Caco-2 (cell line): ENCODE measurements around the gene TEX13B. TPM values are rescaled to one million over a fixed set of nuclear protein-coding genes. Genes with fewer than 3 reads are reported as not detected.

Experiments used
- BruUV-seq: library from RNA; stranded (reverse); fragments of 400-500 nt; replicated peaks from 2 replicates; lab custom pipeline; 2021; lab: Mats Ljungman, UMichigan
- CTCF ChIA-PET: fragments of 300-600 bp; sonication (Branson Sonifier 250); formaldehyde crosslinking; loops from one replicate; lab custom pipeline; 2022; ENCODE audit warnings: antibody characterized with exemption; lab: Charles Lee
- POLR2A ChIA-PET: fragments of 300-600 bp; sonication (Branson Sonifier 250); formaldehyde crosslinking; loops from one replicate; lab custom pipeline; 2022; ENCODE audit warnings: antibody characterized with exemption; lab: Charles Lee
- DNase-seq, 2 experiments: peaks; one replicate each; pipeline versions ENCODE4 v3.0.0 to v3.0.0-alpha.2; 2020 to 2022
- H3K27me3 ChIP-seq: replicated peaks from 2 replicates; pipeline ENCODE4 v1.6.0; 2011; ENCODE audit warnings: low read length; ENCODE audit not compliant: control insufficient read depth, insufficient read depth
- H3K36me3 ChIP-seq: 2 replicates; pipeline ENCODE4 v1.5.1; 2011; ENCODE audit warnings: low read length; ENCODE audit not compliant: control insufficient read depth, insufficient read depth
- H3K4me1 ChIP-seq: fragments of 250-450 bp; sonication (Bioruptor Pico); 2 replicates; pipeline ENCODE4 v1.5.1; 2020; ENCODE audit warnings: mild to moderate bottlenecking
- H3K4me3 ChIP-seq: 2 replicates; pipeline ENCODE4 v1.5.1; 2011; ENCODE audit warnings: low read depth, mild to moderate bottlenecking, control low read depth, low read length
- H3K9me3 ChIP-seq: fragments of 250-450 bp; sonication (Bioruptor Pico); 2 replicates; pipeline ENCODE4 v1.5.1; 2020; ENCODE audit warnings: mild to moderate bottlenecking, moderate library complexity
- H3K27ac Mint-ChIP-seq: one replicate; pipeline ENCODE4 v1.8.0; 2022; ENCODE audit warnings: mixed read lengths; ENCODE audit not compliant: unreplicated experiment
- H3K27me3 Mint-ChIP-seq: one replicate; pipeline ENCODE4 v1.8.0; 2022; ENCODE audit warnings: mixed read lengths; ENCODE audit not compliant: insufficient read depth, unreplicated experiment
- H3K36me3 Mint-ChIP-seq: one replicate; pipeline ENCODE4 v1.8.0; 2022; ENCODE audit warnings: mild to moderate bottlenecking, mixed read lengths; ENCODE audit not compliant: insufficient read depth, unreplicated experiment
- H3K4me1 Mint-ChIP-seq: one replicate; pipeline ENCODE4 v1.8.0; 2022; ENCODE audit warnings: low read depth, mixed read lengths; ENCODE audit not compliant: unreplicated experiment
- H3K4me3 Mint-ChIP-seq: one replicate; pipeline ENCODE4 v1.8.0; 2022; ENCODE audit warnings: mild to moderate bottlenecking, moderate library complexity, mixed read lengths; ENCODE audit not compliant: unreplicated experiment
- H3K9me3 Mint-ChIP-seq: one replicate; pipeline ENCODE4 v1.8.0; 2022; ENCODE audit warnings: mixed read lengths; ENCODE audit not compliant: unreplicated experiment
- intact Hi-C: fragments of 100-400 bp; cut with micrococcal nuclease; formaldehyde crosslinking; loops from one replicate; pipeline ENCODE4 v1.10.0; 2022; ENCODE audit not compliant: unreplicated experiment
- total RNA-seq: library from RNA; stranded (reverse); gene quantifications from 2 replicates; pipeline ENCODE4 v1.2.3, GENCODE V29; 2022
- TF ChIP-seq, protein P1 (sequence below), 2 experiments: fragments of 200-600 bp in 1 of 2; IDR thresholded peaks; 1 replicate in 1 of 2; 2 replicates in 1 of 2; pipeline versions ENCODE4 v1.5.1 to v1.8.0; 2011 to 2022; ENCODE audit warnings: antibody characterized with exemption in 1 of 2, control low read depth in 1 of 2, inconsistent platforms in 1 of 2, low read depth in 1 of 2, low read length in 1 of 2, mild to moderate bottlenecking in 1 of 2, moderate library complexity in 1 of 2; ENCODE audit not compliant: insufficient read depth in 1 of 2, severe bottlenecking in 1 of 2, unreplicated experiment in 1 of 2

Gene TEX13B
- total RNA-seq, 1 experiment from 2014 or later: not detected

DNA sequence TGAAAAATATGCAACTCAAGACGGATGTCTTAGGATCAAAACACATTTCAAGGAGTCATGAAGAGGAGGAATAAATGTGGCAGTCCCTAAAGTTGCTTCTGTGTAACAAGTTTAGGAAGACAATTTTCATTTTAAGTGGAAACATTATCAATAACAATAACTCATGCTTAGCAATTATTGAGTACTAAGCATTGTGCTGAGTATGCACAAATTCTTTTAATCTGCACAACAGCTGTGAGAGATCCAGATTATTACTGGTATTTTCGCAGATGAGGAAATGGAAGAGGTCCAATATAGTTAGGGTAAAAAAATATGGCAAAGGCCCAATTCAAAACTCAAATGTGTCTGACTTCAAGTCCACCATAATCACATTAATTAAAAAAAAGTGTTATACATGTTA, 2.9 kb upstream of the TEX13B start:
- intact Hi-C loops: no loop called here
- Mint-ChIP-seq H3K36me3 (peaks cover 5% of the 10 kb centered on the region), H3K4me3 (no peak overlapping the region), H3K27ac (no peak overlapping the region), H3K4me1 (no peaks in the 10 kb centered on the region), H3K9me3 (peaks cover 10% of the 10 kb centered on the region), H3K27me3 (peaks cover 7% of the 10 kb centered on the region)
- TF ChIP-seq, protein P1, sequence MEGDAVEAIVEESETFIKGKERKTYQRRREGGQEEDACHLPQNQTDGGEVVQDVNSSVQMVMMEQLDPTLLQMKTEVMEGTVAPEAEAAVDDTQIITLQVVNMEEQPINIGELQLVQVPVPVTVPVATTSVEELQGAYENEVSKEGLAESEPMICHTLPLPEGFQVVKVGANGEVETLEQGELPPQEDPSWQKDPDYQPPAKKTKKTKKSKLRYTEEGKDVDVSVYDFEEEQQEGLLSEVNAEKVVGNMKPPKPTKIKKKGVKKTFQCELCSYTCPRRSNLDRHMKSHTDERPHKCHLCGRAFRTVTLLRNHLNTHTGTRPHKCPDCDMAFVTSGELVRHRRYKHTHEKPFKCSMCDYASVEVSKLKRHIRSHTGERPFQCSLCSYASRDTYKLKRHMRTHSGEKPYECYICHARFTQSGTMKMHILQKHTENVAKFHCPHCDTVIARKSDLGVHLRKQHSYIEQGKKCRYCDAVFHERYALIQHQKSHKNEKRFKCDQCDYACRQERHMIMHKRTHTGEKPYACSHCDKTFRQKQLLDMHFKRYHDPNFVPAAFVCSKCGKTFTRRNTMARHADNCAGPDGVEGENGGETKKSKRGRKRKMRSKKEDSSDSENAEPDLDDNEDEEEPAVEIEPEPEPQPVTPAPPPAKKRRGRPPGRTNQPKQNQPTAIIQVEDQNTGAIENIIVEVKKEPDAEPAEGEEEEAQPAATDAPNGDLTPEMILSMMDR (IDR thresholded peaks at IDR 0.05; ENCODE audit: insufficient read depth in 1 of 2, low read depth in 1 of 2, low read length in 1 of 2, severe bottlenecking in 1 of 2, unreplicated experiment in 1 of 2): no peak
- ChIA-PET CTCF (no interaction called here), POLR2A (no interaction called here)
- H3K4me1 ChIP-seq: no peaks in the 10 kb centered on the region
- DNase-seq: no peak
- no peaks in the 10 kb centered on the region for H3K36me3 ChIP-seq
- no peaks in the 10 kb centered on the region for H3K27me3 ChIP-seq
- no peak overlapping the region for H3K4me3 ChIP-seq
- H3K9me3 ChIP-seq: no peaks in the 10 kb centered on the region
- BruUV-seq: no TSS peak

DNA sequence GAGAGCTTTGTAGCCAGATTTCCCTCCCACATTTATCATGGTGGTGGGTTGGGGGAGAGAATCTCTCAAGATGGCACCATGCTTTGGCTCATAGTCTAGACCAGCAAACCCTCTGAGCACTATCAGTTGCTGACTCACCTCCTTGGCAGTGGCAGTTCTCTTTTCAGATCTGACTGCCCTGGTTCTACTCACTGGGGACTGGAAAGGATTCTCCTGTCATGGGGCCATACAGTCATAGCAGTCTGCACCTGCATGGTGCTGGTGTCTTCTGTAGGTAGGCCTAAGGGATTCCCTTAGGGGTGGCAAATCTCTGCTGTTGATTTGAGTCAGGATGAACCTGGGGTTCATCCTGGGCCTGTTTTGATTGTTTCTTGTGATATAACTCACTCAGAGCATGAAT, 2.6 kb downstream of the TEX13B start:
- Mint-ChIP-seq H3K27ac (no peak overlapping the region), H3K4me3 (no peak overlapping the region), H3K4me1 (no peaks in the 10 kb centered on the region), H3K36me3 (no peaks in the 10 kb centered on the region), H3K9me3 (no peaks in the 10 kb centered on the region), H3K27me3 (peaks cover 5% of the 10 kb centered on the region)
- no peaks in the 10 kb centered on the region for H3K9me3 ChIP-seq
- intact Hi-C loops: loop anchor here (5.0 kb wide), 1 partner anchor 93 kb away; no protein-coding TSS in a partner anchor
- H3K4me3 ChIP-seq: no peak overlapping the region
- TF ChIP-seq, protein P1 (IDR thresholded peaks at IDR 0.05; ENCODE audit: insufficient read depth in 1 of 2, low read depth in 1 of 2, low read length in 1 of 2, severe bottlenecking in 1 of 2, unreplicated experiment in 1 of 2): no peak
- no peak for DNase-seq
- ChIA-PET CTCF (no interaction called here), POLR2A (no interaction called here)
- no peaks in the 10 kb centered on the region for H3K27me3 ChIP-seq
- no peaks in the 10 kb centered on the region for H3K4me1 ChIP-seq
- no peaks in the 10 kb centered on the region for H3K36me3 ChIP-seq
- no TSS peak for BruUV-seq

DNA sequence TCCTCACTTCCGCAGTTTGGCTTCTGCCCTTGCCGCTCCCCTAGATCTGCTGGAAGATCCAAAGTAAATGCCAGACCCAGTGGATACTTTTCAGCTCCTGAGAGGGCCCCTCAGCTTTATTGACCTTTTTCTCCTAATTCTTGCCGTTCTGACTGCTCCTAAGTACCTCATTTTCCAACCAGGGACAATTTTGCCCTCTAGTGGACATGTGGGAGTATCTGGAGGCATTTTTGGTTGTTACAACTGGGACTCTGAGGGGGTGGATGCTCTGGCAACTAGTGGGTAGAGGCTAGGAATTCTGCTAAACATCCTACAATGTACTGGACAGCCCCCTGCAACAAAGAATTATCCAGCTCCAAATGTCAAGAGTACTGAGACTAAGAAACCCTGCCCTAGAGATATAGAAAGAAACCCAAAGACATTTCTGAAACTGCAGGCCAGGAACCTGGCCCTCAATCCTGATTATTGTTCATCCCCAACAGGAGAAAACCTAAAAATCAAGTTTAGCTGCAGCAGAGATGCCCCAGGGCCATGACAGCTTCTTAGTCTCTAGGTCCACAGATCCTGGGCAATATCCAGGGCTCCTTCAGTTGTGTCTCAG, 3.4 kb downstream of the TEX13B start:
- H3K4me3 Mint-ChIP-seq: no peak overlapping the region
- no peaks in the 10 kb centered on the region for H3K36me3 ChIP-seq
- H3K9me3 ChIP-seq: no peaks in the 10 kb centered on the region
- TF ChIP-seq, protein P1 (IDR thresholded peaks at IDR 0.05; ENCODE audit: insufficient read depth in 1 of 2, low read depth in 1 of 2, low read length in 1 of 2, severe bottlenecking in 1 of 2, unreplicated experiment in 1 of 2): peak in 1 of 2 experiments; percentile 45
- H3K4me1 ChIP-seq: no peaks in the 10 kb centered on the region
- peaks cover 5% of the 10 kb centered on the region for H3K27me3 Mint-ChIP-seq
- H3K4me3 ChIP-seq: no peak overlapping the region
- ChIA-PET CTCF (interaction anchor here (0.6 kb wide), 1 partner anchor 88 kb away, joined by 3 read pairs; no protein-coding TSS in a partner anchor), POLR2A (no interaction called here)
- peak in 1 of 2 experiments; percentile 30 for DNase-seq
- no TSS peak for BruUV-seq
- H3K9me3 Mint-ChIP-seq: no peaks in the 10 kb centered on the region
- H3K27me3 ChIP-seq: no peaks in the 10 kb centered on the region
- no peaks in the 10 kb centered on the region for H3K4me1 Mint-ChIP-seq
- intact Hi-C loops: loop anchor here (5.0 kb wide), 1 partner anchor 93 kb away; no protein-coding TSS in a partner anchor
- no peak overlapping the region for H3K27ac Mint-ChIP-seq
- H3K36me3 Mint-ChIP-seq: no peaks in the 10 kb centered on the region
